ELR (cell line): ENCODE measurements around the gene GPX8.

Experiments
- DNase-seq: peaks from one replicate; pipeline ENCODE4 v3.0.0-alpha.2; 2015; ENCODE audit warnings: low read depth

Gene GPX8

GRCh38 chr5:55172937-55173686 is 13.1 kb downstream of the GPX8 start, which contains the start of gene CDC20B:
Gene CDC20B (minus strand): TSS chr5:55173177. CDS start chr5:55173000, 177 bp downstream.
- peak; percentile 87 for DNase-seq

GRCh38 chr5:55173687-55174230 is 13.8 kb downstream of the GPX8 start:
- DNase-seq, result no peak

- no peak for DNase-seq
These were observed 15.8 kb downstream of the GPX8 start for GRCh38 chr5:55175781-55176175.

- peak; percentile 80 for DNase-seq
These were observed 16.3 kb downstream of the GPX8 start for GRCh38 chr5:55176176-55176818.

- no peak for DNase-seq
These were observed 17.1 kb downstream of the GPX8 start for GRCh38 chr5:55177078-55177477.

GRCh38 chr5:55180016-55180415 is 20.0 kb downstream of the GPX8 start:
- DNase-seq, result no peak

- peak; percentile 46 for DNase-seq
These were observed 27.4 kb downstream of the GPX8 start for GRCh38 chr5:55187370-55187769.

GRCh38 chr5:55188656-55189540 is 28.9 kb downstream of the GPX8 start:
- no peak for DNase-seq

- peak; percentile 33 for DNase-seq
These were observed 31.2 kb downstream of the GPX8 start for GRCh38 chr5:55191165-55191564.

GRCh38 chr5:55205001-55205400 is 45.0 kb downstream of the GPX8 start:
- DNase-seq, result no peak

- DNase-seq, result no peak
These were observed 51.4 kb downstream of the GPX8 start for GRCh38 chr5:55211184-55211874.
